Activated B cell treated with CpG ODN at 0.5 μM for 24 hours (primary cell): Measurements from ENCODE around the gene R3HDM4. TPM values are rescaled to one million over a fixed set of nuclear protein-coding genes. Genes with fewer than 3 reads are reported as not detected.
A peak's percentile ranks its signal among the peaks of the same experiment; 100 is the strongest.

Experiments
- ATAC-seq: fragments of 200-7000 bp; cut with Tn5 transposase; one replicate; pipeline ENCODE4 v1.10.0; 2021; ENCODE audit warnings: low read depth, mild to moderate bottlenecking, moderate library complexity
- CTCF ChIA-PET: fragments of 350-600 bp; sonication (Branson Sonifier 250); formaldehyde crosslinking; loops from one replicate; lab custom pipeline; 2021; ENCODE audit warnings: antibody characterized with exemption; lab: Charles Lee
- POLR2A ChIA-PET: fragments of 350-600 bp; sonication (Branson Sonifier 250); formaldehyde crosslinking; loops from one replicate; lab custom pipeline; 2021; ENCODE audit warnings: antibody characterized with exemption; lab: Charles Lee
- DNase-seq: peaks from one replicate; pipeline ENCODE4 v3.0.0; 2022
- H3K27ac Mint-ChIP-seq: one replicate; pipeline ENCODE4 v1.8.0; 2020; ENCODE audit warnings: mixed read lengths
- H3K27me3 Mint-ChIP-seq: one replicate; pipeline ENCODE4 v1.8.0; 2021; ENCODE audit warnings: mixed read lengths
- H3K36me3 Mint-ChIP-seq: one replicate; pipeline ENCODE4 v1.8.0; 2021; ENCODE audit warnings: low read depth, mixed read lengths
- H3K4me1 Mint-ChIP-seq: one replicate; pipeline ENCODE4 v1.8.0; 2021; ENCODE audit warnings: mixed read lengths
- H3K4me3 Mint-ChIP-seq: one replicate; pipeline ENCODE4 v1.8.0; 2020; ENCODE audit warnings: mild to moderate bottlenecking, mixed read lengths
- H3K9me3 Mint-ChIP-seq: one replicate; pipeline ENCODE4 v1.8.0; 2020; ENCODE audit warnings: mixed read lengths
- CTCF ChIP-seq: fragments of 200-600 bp; IDR thresholded peaks from one replicate; pipeline ENCODE4 v1.8.0; 2022; ENCODE audit warnings: antibody characterized with exemption, mild to moderate bottlenecking
- intact Hi-C: fragments of 100-400 bp; cut with micrococcal nuclease; formaldehyde crosslinking; loops from one replicate; pipeline ENCODE4 v1.15.1; 2024
- total RNA-seq: library from RNA; stranded (reverse); gene quantifications from 2 replicates; pipeline ENCODE4 v1.2.3, GENCODE V29; 2022

Gene R3HDM4
- total RNA-seq, 1 donor from 2014 or later: 189 TPM

- no peak for TF ChIP-seq CTCF
- DNase-seq (no peak), ATAC-seq (peak; percentile 66)
- Mint-ChIP-seq H3K4me3 (no peak overlapping the region), H3K27ac (peak overlapping the region; percentile 85), H3K27me3 (no peaks in the 10 kb centered on the region), H3K36me3 (peaks cover 42% of the 10 kb centered on the region), H3K4me1 (peaks cover 21% of the 10 kb centered on the region), H3K9me3 (no peaks in the 10 kb centered on the region)
- intact Hi-C loops: no loop called here
- ChIA-PET CTCF (interaction anchor here (0.5 kb wide), 1 partner anchor 35 kb away, joined by 3 read pairs; no protein-coding TSS in a partner anchor), POLR2A (interaction anchor here (0.6 to 7.8 kb wide), 2 partner anchors 8 to 1146 kb away, joined by 4 to 213 read pairs; no protein-coding TSS in a partner anchor)
Observed at GRCh38 chr19:898663-899062, 14.4 kb downstream of the R3HDM4 start.

GRCh38 chr19:897442-898039 is 15.5 kb downstream of the R3HDM4 start:
- TF ChIP-seq CTCF: no peak
- peaks cover 25% of the 10 kb centered on the region for H3K4me1 Mint-ChIP-seq
- H3K27ac Mint-ChIP-seq: no peak overlapping the region
- H3K9me3 Mint-ChIP-seq: no peaks in the 10 kb centered on the region
- ATAC-seq (no peak), DNase-seq (no peak)
- ChIA-PET CTCF (no interaction called here), POLR2A (interaction anchor here (7.8 kb wide), 1 partner anchor 9 kb away, joined by 213 read pairs; no protein-coding TSS in a partner anchor)
- H3K36me3 Mint-ChIP-seq: peaks cover 47% of the 10 kb centered on the region
- H3K27me3 Mint-ChIP-seq: no peaks in the 10 kb centered on the region
- no peak overlapping the region for H3K4me3 Mint-ChIP-seq
- intact Hi-C loops: no loop called here

GRCh38 chr19:896999-897398 is 16.0 kb downstream of the R3HDM4 start:
- Mint-ChIP-seq H3K4me1 (peaks cover 27% of the 10 kb centered on the region), H3K4me3 (no peak overlapping the region), H3K36me3 (peaks cover 46% of the 10 kb centered on the region), H3K9me3 (no peaks in the 10 kb centered on the region), H3K27me3 (no peaks in the 10 kb centered on the region), H3K27ac (no peak overlapping the region)
- ATAC-seq (no peak), DNase-seq (no peak)
- intact Hi-C loops: no loop called here
- no peak for TF ChIP-seq CTCF
- ChIA-PET POLR2A (interaction anchor here (7.8 kb wide), 1 partner anchor 10 kb away, joined by 213 read pairs; no protein-coding TSS in a partner anchor), CTCF (no interaction called here)

- ChIA-PET CTCF (no interaction called here), POLR2A (interaction anchor here (7.8 kb wide), 1 partner anchor 10 kb away, joined by 213 read pairs; no protein-coding TSS in a partner anchor)
- ATAC-seq (no peak), DNase-seq (no peak)
- no peak for TF ChIP-seq CTCF
- Mint-ChIP-seq H3K27ac (no peak overlapping the region), H3K4me3 (no peak overlapping the region), H3K9me3 (no peaks in the 10 kb centered on the region), H3K4me1 (peaks cover 27% of the 10 kb centered on the region), H3K27me3 (no peaks in the 10 kb centered on the region), H3K36me3 (peaks cover 42% of the 10 kb centered on the region)
- intact Hi-C loops: no loop called here
Observed at GRCh38 chr19:896434-896833, 16.6 kb downstream of the R3HDM4 start.
